Omental fat pad (tissue), 4 donors: ENCODE measurements around the gene BPIFB6. TPM values are rescaled to one million over a fixed set of nuclear protein-coding genes. Genes with fewer than 3 reads are reported as not detected.

Experiments
- ATAC-seq: fragments of 150-250 bp; one replicate; pipeline ENCODE4 v1.9.1; 2016; ENCODE audit warnings: mild to moderate bottlenecking, moderate library complexity; ENCODE audit not compliant: low FRiP score
- DNase-seq: peaks from one replicate; pipeline ENCODE4 v3.0.0-alpha.2; 2019; ENCODE audit warnings: low spot score
- total RNA-seq, 4 donors: library from RNA; depleted of rRNA; stranded (reverse); fragments of >200 nt; gene quantifications; one replicate each; pipeline ENCODE4 v1.1.0, GENCODE V29; 2016
- TF ChIP-seq, protein P1 (sequence below), 3 donors: fragments of 450-650 bp; IDR thresholded peaks; one replicate each; pipeline ENCODE4 v1.5.1; 2016 to 2017; ENCODE audit warnings: antibody characterized with exemption in 3 of 3, mild to moderate bottlenecking in 3 of 3, moderate library complexity in 2 of 3

The BPIFB6 gene
- total RNA-seq, 4 donors from 2014 or later, result not detected

DNA sequence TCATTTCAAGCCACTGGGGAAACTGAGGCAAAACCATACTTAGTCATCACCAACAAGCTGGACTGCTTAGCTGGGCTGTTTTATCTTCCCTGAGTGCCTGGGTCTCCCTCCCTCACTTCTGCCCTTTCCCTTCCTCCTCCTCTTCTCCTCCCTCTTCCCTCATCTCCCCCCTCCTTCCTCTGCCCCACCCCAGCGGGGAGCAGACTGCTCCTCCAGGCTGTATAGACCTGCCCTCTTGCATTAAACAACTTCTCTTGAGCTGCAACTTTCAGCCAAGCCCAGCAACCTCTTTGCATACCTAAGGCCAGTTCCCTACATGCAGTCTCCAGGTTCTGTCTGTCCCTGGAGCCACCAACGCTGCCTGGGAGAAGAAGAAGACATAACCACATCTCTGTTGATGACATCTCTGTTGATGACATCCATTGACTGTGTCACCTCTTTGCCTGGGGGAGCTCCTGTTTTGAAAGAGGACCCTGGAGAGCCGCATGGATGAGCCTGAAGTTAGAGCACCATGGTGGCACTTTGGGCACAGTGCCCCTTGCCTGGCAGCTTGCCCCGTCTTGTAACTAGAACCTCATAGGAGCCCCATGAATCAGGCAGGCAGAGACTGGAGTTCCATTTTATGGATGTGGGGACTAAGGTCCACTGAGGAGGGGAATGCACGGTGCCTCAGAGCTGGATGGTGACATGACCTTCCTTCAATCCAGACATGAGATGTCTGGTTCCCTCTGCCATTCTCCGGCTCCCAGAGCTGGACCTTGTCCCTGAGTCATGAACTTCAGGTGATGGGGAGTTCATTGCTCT is 7.8 kb upstream of the BPIFB6 start:
- ATAC-seq, result no peak
- TF ChIP-seq, protein P1, sequence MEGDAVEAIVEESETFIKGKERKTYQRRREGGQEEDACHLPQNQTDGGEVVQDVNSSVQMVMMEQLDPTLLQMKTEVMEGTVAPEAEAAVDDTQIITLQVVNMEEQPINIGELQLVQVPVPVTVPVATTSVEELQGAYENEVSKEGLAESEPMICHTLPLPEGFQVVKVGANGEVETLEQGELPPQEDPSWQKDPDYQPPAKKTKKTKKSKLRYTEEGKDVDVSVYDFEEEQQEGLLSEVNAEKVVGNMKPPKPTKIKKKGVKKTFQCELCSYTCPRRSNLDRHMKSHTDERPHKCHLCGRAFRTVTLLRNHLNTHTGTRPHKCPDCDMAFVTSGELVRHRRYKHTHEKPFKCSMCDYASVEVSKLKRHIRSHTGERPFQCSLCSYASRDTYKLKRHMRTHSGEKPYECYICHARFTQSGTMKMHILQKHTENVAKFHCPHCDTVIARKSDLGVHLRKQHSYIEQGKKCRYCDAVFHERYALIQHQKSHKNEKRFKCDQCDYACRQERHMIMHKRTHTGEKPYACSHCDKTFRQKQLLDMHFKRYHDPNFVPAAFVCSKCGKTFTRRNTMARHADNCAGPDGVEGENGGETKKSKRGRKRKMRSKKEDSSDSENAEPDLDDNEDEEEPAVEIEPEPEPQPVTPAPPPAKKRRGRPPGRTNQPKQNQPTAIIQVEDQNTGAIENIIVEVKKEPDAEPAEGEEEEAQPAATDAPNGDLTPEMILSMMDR (IDR thresholded peaks at IDR 0.05), result no peak
- DNase-seq, result no peak

DNA sequence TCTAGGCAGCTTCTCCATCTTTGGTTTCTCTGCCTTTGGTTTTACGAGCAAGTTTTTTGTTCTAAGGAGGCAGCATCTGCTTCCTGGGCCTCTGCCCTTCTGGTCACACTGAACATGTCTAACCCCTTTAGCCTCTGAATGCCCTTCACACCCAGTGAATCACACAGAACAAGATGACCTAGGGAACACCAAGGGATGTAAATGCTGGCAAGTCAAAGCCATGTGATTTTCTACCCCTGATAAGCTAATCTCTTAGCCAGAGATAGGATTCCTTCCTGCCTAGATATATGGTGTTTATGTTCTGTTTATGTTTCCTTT is 7.2 kb upstream of the BPIFB6 start:
- no peak for DNase-seq
- no peak for ATAC-seq
- TF ChIP-seq, protein P1 (IDR thresholded peaks at IDR 0.05), result no peak

DNA sequence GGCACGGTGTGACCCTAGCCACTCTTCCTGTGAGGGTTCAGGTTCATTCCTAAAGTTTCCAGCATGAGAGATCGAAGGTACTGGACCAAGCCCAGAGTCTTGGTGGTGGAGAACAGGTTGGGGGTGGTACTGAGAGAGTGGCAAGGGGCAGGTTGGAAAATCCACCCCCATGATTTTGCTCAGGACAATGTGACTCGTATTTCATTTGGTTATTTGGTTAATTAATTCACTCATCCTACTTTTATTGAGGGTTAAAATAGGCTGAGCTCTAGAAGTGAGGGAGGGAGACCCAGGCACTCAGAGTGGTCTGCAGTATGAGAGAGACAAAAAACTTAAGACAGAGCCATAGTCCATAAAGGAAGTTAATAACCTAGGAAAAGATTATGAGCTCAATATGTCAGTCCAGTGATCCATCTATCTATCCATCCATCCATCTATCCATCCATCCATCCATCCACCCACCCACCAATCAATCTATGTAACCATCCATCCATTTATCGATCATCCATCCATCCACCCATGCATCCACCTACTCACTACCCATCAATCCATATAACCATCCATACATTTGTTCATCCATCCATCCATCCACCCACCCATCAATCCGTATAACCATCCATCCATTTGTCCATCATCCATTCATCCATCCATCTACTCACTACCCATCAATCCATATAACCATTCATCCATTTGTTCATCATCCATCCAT is 6.7 kb upstream of the BPIFB6 start:
- no peak for ATAC-seq
- no peak for DNase-seq
- TF ChIP-seq, protein P1 (IDR thresholded peaks at IDR 0.05), result no peak

DNA sequence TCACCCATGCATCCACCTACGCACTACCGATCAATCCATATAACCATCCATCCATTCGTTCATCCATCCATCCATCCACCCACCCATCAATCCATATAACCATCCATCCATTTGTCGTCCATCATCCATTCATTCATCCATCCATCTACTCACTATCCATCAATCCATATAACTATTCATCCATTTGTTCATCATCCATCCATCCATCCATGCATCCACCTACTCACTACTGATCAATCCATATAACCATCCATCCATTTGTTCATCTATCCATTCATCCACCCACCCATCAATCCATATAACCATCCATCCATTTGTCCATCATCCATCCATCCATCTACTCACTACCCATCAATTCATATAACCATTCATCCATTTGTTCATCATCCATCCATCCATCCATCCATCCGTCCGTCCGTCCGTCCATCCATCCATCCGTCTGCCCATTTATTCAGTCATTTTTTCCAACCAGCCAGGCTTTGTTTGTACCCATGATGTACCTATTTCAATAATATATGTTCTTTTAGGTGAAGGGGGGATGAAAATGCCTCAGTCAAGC is 6.1 kb upstream of the BPIFB6 start:
- ATAC-seq (no peak), DNase-seq (no peak)
- TF ChIP-seq, protein P1 (IDR thresholded peaks at IDR 0.05), result no peak

DNA sequence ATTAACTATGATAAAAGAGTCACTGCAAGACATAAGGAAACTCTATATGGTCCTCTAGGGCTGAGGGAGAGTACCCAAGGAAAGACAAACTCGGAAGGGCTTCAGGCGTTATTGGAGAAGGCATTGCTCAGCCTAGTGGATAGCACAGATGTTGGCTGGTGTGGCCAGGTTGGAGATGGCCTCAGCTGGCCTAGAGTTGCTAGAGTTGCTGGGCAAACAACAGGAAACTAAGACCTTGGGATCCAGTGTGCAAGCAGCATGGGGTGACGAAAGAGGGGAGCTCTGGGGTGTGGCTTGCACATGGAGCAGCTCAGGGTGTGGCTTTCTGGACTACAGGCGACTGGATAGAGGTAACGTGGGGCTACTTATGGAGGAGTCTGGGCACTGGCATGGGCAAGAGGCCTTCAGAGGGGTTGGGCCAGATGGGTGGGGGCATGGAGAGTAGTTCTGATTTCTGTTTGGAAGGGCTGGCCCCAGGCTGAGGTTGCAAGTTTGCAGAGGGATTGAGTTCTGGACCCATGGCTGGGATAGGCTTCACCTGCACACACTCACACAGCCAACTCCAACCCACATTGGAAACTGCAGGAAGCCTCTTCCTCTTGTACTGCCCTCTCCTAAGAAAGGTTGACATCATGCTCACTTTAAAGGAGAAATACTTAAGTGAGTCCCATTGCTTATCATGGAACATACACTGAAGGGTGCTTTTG is 5.2 kb upstream of the BPIFB6 start:
- TF ChIP-seq, protein P1 (IDR thresholded peaks at IDR 0.05), result no peak
- no peak for ATAC-seq
- DNase-seq, result no peak

DNA sequence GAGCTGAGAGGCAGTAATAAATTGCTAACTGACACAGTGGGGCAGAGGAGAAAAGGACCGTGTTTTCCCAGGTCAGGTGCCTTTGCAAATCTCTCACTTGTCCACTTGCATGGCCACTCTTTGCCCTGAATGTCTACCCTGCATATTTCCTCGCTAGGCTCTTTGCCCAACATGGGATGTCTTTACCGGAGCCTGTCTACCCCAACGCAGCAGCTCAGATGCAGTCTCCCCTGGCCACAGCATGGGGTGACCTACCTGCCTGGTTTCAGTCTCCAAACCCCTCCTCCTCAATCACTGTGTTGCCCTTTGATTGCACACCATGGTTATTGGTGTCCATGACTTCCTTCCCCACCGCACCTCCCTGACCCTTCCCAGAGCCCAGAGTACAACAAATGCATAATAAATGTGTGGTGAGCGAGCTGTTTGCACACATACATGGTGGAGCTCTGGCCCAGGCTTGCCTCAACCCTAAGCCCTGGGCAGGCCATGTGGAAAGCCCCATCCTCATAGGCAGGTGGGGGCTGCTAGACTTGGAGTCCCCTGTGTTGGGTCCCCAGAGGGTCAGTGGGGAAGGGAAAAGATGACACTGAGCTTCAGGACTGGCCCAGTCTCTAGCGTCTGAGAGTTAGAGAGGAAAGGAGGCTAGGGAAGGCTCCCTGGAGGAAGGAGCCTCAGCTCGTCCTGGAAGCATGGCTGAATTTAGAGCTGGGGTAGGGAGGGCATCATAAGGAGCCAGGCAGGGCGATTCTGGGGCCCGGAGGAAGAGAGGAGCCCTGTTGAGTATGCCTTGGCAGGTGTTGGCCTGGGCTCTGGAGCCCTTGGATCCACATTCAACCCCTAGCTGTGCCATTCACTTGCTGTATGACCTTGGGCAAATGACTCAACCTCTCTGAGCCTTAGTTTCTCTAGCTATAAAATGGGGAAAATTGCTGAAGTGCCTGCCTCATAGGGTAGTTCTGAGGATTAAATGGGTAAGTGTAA is 4.4 kb upstream of the BPIFB6 start:
- ATAC-seq (no peak), DNase-seq (no peak)
- TF ChIP-seq, protein P1 (IDR thresholded peaks at IDR 0.05), result no peak
